ENCODE results near the gene SLC29A1.
"Not testable (repeated sequence)": the region's sequence is repeated elsewhere in the genome, so short reads cannot be mapped to it uniquely, and the experiment has no call there.

Gene SLC29A1

DNA sequence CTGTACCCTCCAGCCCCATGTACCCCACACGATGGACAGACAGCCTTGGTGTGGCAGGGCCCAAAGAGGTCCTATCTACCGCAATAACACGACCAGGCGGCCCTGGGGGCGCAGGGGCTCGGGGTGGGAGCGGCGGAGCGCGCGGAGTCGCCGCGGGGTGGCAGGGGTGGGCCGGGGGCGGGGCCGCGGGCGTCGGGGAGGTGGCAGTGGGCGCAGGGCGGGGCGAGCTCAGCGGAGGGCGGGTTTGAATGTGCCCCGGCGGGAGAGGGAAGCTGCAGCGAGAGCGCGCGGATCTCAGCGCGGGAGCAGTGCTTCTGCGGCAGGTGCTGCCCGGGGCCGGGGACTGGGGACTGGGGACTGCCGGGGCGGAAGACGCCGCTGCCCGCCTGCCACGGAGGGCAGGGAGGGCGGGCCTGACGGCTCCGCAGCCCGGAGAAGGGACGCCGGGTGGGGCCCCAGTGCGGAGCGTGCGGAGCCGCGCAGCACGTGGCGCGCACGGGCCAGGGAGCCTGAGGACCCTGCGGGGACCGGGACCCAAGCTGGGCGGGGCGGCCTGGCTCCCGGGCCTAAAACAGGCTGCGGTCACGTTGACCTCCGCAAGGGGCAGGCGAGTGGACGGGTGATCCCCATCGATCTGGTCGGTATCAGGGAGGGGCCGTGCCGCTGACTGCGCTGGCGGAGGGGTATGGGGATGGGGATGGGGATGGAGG, at the start of gene SLC29A1:
TSS of gene SLC29A1 (plus strand) at position 277 of the 710 bp plus-strand sequence. CDS start 3,719 bp downstream, outside the sequence.
- DNase-seq = peak in 11 of 14 donors; percentile 17 to 68 (median 56)

DNA sequence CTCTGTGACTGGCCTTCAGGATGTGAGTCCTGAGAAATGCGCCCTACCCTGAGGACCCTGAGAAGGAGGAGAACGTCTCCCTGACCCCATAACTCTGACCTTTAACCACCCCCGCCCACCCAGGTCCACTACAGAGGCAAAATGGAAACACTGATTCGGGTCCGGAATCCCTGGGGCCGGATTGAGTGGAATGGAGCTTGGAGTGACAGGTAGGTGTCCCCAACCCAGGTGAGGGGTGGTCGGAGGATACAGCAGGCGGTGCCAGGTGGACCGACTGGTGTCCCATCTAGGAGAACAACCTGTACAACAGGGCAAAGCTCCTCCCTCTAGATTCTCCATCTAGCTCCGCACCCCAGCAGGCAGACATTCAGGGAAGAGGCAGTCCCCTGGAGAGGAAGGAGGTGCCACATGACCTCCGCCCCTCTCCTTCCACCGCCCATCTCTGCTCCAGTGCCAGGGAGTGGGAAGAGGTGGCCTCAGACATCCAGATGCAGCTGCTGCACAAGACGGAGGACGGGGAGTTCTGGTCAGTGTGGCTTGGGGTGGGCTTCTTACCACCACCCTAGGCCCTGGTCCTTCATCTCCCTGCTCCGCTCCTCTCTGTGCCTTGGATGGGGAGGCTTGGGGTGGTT, 47.1 kb upstream of the SLC29A1 start:
- no peak for DNase-seq

DNA sequence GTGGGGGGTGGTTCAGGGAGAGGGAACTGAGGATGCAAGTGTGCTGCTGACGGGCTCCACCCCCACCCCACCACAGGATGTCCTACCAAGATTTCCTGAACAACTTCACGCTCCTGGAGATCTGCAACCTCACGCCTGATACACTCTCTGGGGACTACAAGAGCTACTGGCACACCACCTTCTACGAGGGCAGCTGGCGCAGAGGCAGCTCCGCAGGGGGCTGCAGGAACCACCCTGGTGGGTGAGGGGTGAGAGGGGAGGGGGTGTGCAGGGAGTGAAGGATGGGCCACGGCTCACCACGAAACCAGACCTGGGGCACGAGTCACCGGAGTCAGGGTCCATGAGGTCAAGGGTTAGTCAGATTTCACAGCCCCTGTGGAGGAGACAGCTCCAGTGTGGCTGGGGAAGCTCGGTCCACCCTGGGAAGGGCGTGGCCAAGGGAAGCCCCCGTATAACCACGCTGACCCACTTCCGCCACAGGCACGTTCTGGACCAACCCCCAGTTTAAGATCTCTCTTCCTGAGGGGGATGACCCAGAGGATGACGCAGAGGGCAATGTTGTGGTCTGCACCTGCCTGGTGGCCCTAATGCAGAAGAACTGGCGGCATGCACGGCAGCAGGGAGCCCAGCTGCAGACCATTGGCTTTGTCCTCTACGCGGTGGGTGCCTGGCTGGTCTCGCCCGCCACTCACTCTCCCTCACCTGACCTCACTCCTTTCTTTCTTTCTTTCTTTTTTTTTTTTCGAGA, 46.5 kb upstream of the SLC29A1 start:
- no peak for DNase-seq

DNA sequence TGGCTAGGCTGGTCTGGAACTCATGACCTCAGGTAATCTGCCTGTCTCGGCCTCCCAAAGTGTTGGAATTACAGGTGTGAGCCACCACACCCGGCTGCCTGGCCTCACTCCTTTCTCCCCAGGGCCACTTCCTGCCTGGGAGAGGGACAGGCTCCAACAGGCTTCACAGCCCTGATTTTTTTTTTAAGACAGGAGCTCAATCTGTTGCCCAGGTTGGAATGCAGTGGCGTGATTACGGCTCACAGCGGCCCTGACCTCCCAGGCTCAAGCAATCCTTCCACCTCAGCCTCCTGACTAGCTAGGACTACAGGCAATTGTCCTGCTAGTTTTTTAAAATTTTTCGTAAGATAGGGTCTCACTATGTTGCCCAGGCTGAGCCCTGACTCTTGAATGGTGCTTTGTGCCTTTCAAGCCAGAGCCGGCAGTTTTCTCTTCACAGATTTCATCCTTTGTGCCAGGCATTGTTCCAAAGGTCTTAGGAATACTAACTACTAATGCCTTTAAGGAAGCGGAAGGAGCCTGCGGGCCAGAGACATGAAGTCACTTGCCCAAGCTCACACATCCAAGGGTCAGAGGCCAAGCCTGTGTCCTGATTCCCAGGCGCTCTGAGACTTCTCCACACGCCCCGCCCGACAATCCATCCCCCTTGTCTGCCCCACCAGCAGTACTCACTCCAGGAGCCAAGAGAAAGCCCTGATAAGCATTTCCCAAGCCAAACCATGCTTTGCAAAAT, 45.5 kb upstream of the SLC29A1 start:
- no peak for DNase-seq

DNA sequence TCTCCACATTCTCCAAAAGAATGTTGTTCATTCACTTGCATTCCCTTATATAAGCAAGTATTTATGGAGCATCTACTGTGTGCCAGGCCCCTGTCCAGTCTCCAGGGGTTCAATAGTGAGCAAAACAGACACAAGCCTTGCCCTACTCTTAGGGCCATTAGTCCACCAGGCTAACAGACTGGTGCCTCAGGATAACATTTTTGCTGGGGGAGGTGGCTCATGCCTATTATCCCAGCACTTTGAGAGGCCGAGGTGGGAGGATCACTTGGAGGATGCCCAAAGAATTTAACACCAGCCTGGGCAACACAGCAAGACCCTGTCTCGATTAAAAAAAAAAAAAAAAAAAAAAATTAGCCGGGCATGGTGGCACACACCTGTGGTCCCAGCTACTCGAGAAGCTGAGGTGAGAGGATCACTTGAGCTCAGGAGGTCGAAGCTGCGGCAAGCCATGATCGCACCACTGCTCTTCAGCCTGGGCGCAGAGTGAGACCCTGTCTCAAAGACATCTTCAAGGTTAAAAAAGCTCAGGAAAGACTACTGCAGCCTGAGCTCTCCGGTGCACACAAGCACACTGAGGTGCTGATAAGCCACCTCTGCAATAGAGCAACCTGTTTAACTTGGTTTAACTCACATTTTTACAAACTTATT, 44.8 kb upstream of the SLC29A1 start:
- DNase-seq = no peak

DNA sequence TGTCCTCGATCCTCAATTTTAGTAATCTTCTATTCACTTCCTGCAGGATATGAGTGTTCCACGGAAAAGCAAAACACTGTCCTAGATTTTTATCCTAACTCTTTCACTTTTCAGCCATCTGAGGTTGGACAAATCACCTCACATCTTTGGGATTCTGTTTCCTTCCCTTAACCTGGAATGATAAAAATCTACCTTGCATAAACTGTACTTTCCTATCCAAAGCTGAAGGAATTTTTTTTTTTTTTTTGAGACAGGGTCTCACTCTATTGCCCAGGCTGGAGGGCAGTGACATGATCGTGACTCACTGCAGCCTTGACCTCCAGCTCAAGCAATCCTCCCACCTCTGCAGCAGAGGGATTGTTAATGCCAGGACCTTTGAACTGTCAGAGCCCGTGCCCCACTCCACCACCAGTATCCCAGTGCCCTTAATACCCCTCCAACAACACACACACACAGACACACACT, 44.3 kb upstream of the SLC29A1 start:
- DNase-seq = no peak

DNA sequence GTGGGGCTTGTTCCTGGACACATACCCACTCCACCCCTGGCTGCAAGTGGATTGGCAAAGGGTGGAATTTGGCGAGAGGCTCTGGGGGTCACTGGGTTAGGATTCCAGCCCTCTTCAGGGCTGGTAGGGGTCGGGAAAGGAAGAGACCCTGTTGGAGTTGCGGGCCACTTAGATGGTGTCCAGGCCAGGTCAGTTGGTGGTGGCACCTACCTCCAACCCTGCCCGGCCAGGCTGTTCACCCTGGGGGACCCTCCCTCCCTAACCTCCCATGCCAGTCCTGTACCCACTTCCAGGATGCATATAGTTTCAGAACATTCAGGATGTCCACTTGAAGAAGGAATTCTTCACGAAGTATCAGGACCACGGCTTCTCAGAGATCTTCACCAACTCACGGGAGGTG, 43.7 kb upstream of the SLC29A1 start:
- no peak for DNase-seq

DNA sequence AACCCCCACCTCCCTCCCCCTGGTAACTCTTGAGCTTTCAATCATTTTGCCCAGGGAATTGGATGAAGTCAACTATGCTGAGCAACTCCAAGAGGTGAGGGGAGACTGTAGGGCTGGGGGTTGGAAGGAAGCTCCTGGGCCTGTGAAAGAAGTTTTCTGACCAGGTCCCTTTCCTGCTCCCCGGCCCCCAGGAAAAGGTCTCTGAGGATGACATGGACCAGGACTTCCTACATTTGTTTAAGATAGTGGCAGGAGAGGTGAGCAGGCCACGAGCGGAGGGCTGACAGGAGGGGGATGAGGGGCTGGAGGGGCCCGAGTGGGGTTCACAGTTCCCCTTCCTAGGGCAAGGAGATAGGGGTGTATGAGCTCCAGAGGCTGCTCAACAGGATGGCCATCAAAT, 43.0 kb upstream of the SLC29A1 start:
- no peak for DNase-seq

DNA sequence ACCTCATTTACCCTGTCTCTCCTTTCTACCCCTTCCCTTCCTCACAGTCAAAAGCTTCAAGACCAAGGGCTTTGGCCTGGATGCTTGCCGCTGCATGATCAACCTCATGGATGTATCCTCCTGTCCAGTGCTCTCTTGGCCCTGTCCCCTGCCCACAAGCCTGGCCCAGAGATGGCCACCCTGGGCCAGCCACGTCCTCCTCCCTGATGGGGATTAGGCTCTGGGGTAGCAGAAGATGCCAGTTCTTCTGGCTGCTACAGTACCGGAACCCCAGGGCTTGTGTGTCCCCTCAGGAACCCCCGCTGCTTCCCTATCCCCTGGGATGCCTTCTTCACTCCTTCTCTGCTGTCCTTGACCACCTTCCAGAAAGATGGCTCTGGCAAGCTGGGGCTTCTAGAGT, 42.5 kb upstream of the SLC29A1 start:
- no peak for DNase-seq

DNA sequence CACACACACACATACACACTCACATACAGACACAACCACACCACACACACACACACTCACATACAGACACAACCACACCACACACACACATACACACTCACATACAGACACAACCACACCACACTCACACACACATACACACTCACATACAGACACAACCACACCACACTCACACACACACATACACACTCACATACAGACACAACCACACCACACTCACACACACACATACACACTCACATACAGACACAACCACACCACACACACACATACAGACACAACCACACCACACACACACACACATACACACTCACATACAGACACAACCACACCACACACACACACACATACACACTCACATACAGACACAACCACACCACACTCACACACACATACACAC, 41.6 kb upstream of the SLC29A1 start:
- not testable (repeated sequence) for DNase-seq

DNA sequence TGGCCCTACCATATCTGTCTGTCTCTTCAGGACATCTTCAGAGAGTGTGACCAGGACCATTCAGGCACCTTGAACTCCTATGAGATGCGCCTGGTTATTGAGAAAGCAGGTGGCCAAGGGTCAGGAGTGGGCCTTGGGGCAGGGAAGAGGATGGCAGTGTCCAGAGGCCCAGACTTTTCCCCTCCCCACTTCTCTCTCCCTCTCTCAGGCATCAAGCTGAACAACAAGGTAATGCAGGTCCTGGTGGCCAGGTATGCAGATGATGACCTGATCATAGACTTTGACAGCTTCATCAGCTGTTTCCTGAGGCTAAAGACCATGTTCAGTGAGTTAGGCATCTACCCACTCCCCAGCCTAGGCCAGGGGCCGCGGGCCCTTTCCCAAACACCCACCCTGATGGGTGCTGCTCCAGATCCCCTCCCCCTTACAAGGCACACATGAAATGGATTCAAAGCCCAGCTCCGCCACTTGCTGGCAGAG, 40.4 kb upstream of the SLC29A1 start:
- DNase-seq = no peak

DNA sequence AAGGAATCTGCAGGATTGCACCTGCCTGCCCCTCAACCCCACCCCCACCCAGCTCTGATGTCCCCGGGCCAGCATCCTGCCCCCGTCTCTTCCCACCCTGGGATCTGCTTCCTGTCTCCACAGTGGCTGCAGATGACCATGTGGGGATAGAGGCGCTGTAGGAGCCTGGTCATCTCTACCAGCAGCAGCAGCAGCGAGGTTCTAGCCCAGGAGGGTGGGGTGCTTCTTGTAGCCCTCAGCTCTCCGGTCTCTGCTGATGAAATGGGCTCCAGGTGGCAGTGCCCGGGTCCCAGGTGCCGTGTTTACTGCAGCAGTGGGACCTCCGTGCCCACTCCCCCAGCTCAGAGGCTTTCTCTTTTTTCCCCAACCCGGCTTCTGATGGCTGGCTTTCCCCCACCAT, 39.6 kb upstream of the SLC29A1 start:
- DNase-seq = no peak

DNA sequence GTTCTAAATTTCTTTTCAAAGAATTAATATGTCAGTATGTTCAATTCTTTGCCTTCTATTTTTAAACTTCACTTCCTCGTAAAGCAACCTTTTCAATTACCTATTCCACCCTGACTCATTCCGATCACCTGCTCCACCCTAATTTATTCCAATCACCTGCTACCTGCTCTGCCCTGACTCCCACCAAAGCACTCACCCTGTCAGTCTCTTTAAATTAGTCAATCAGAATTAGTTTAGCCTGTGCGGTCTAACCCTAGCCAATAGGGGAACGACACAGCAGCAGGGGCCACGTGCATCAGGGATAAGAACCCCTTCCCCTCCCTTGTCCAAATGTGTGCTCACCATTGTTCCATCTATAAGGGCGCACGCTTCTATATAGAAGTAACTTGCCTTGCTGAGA, 38.0 kb upstream of the SLC29A1 start:
- not testable (repeated sequence) for DNase-seq

DNA sequence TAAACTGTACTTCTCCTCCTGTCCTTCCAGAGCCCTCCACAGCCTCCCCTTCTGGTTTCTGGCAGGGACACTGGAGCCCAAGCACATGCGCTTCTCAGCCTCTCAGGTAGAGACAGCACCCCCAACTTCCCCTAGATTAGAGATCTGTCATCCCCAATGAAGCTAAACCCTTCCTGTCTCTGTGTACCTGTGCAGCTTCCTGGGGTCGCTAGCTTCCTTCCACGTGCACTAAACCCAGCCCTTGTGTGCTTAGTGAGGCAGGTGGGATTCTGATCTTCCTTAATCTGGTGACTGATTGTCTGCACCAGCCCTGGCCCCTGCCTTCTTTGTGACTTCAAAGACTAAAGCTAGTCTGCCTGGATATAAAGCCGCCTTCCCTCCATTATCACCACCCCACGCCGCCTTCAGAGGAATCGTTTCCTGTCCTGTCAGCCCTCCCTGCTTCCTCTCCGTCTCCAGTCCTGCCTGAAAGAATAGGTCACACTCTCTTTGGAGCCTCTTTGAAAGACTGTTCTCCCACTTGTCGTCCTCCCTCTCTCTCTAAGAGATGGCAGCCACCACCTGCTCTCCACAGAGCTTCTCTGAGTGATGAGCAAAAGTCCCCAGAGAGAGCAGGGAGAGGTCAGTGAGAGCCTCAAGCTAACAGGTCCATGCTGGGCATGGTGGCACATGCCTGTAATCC, 37.3 kb upstream of the SLC29A1 start:
- DNase-seq = no peak

DNA sequence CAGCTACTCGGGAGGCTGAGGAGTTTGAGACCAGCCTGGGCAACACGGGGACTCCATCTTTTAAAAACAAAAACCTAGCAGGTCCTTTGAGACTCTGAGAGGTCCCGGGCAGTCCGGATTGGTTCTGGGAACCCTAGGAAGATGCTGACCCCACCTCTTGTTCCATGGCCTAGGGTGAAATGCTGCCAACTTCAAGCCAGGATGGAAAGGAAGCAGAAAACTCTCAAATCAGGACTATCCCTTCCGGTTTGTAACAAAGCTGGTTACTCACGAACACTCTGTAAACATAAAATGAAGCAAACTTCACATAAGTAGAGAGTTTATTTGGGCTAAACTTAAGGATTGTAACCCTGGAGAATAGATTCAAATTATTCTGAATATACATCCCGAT, 36.8 kb upstream of the SLC29A1 start:
- DNase-seq = no peak

DNA sequence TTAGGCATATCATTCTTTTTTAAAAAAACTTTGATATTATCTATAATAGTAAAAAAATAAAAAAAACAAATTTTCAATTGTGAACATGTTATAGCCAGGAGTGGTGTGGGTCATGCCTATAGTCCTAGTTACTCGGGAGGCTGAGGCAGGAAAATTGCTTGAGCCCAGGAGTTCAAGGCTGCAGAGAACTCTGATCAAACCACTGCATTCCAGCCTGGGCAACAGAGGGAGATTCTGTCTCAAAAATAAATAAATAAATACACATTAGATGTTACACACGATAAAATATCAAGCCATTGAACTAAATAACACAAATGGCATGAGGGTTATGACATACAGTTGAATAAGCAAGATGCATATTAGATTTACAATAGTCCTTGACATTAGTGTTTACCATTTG, 34.6 kb upstream of the SLC29A1 start:
- no peak for DNase-seq

DNA sequence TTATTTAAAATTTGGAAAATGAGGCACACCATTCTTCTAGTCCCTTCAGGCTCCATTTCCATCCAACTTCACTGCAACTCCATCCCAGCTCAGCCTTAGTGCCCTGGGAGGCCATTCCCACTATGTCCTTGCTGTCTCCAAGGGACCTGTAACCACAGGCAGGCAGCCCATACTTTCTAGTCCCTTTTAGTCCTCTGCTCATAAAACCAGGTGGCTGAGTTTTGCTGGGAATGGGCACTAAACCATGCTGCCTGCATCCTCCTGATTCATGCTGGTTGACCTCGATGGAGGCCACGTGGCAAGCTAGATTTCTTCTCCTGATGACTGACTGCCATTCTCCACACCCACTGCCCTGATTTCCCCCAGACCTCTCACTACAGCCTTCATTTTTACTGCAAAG, 34.1 kb upstream of the SLC29A1 start:
- DNase-seq = no peak

DNA sequence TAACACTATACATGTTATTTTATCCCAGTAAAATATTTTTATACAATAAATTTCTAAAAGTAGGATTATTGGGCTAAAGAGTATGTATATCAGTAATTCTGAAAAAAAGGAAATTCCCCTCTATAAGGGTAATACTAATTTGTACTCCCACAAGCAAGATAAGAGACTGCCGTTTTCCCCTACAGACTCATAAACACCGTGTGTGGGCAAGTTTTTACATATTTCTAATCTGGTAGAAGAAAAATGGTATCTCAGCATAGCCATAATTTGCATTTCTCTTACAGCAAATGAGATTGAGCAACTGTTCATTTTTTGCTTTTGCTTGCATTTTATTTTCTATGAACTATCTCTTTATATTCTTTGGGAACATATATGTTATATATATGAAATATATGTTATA, 32.7 kb upstream of the SLC29A1 start:
- no peak for DNase-seq

DNA sequence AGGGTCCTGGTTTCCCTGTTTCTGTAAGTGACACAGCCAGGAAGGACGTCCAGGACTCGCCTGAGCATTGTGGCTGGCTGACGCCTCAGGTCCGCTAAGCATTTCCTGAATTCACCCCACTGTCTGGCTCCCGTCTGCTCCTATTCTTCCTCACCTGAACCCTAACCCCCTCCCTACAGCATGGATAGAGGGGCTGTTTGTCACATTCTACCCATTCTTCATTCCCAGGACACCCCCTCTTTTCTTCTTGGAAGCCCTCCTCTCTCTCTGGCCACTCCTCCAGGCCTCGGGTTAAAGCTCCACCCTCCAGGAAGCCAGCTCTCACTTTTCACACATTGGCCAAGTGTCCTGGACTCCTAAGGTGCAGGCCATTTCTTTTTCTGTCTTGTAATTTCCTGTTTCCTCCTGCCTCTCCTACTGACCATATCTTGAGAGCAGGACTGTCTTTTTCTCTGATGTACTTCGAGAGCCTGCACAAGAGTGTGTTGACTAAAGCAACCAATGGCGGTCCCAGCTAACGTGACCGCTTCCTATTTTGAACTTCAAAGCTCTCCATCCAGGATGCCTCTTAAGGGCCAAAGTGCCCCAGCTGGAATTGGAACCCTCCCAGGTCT, 30.9 kb upstream of the SLC29A1 start:
- DNase-seq = no peak

DNA sequence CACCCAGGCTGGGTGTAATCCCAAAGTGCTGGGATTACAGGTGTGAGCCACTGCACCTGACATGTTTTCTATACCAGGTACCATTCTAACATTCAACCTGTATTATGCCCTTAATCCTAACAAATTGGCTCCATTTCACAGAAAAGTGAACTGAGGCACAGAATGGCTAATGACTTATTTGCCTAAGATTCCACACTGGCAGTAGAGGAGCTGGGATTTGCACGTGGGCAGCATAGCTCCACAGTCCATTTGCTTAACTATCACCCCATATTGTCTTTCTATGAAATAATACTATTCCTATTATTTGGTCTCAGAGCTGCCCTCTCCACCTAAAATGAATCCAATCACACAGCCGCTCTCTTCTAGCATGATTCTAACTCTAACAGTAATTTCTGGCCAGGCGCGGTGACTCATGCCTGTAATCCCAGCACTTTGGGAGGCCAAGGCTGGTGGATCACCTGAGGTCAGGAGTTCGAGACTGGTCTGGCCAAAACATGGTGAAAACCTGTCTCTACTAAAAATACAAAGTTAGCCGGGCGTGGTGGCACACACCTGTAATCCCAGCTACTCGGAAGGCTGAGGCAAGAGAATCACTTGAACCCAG, 30.0 kb upstream of the SLC29A1 start:
- DNase-seq = no peak

DNA sequence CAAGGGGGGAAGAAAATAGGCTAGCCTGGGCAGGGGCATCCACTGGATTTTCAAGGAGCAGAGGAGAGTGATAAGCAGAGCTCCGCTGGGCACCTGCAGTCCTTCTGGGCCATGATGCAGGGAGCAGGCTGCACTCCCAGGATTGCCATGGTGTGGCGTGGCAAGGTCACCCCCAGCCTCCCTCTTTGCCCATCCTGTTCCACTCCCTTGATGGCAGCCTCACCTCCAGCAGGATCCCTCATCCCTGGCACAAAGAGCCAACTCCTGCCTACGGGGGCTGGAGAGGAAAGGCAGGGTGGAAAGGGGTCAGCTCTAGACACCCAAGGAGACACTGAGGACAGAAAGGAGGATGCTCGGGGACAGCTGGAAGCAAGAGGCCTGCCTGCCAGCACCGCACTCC, 29.1 kb upstream of the SLC29A1 start:
- DNase-seq = no peak

Measured in C1 segment of cervical spinal cord (tissue), 14 donors.